Dedifferentiated amniotic fluid mesenchymal stem cell (primary cell): ENCODE data around the gene ANKRD53.
"Not testable (repeated sequence)": the region's sequence is repeated elsewhere in the genome, so short reads cannot be mapped to it uniquely, and the experiment has no call there.

Source experiments
- DNase-seq: peaks from one replicate; pipeline ENCODE4 v3.0.0-alpha.2; 2016; ENCODE audit errors: extremely low spot score

ANKRD53 gene

GRCh38 chr2:70991742-70992141, 13.3 kb downstream of the ANKRD53 start:
- no peak for DNase-seq

GRCh38 chr2:70992945-70993853, 14.8 kb downstream of the ANKRD53 start:
- DNase-seq = no peak

- DNase-seq = no peak
Measured at GRCh38 chr2:70994009-70994698, 15.7 kb downstream of the ANKRD53 start.

- DNase-seq = peak; percentile 79
Measured at GRCh38 chr2:70994699-70995425, 16.4 kb downstream of the ANKRD53 start, which contains the start of gene TEX261. Gene TEX261 (minus strand): TSS chr2:70994873. CDS start chr2:70994757, 116 bp downstream.

GRCh38 chr2:70995426-70995729, 16.9 kb downstream of the ANKRD53 start:
- no peak for DNase-seq

- DNase-seq = not testable (repeated sequence)
Measured at GRCh38 chr2:70998885-70999284, 20.5 kb downstream of the ANKRD53 start.

- DNase-seq = no peak
Measured at GRCh38 chr2:70999362-70999761, 20.9 kb downstream of the ANKRD53 start.

- DNase-seq = not testable (repeated sequence)
Measured at GRCh38 chr2:70999931-71000330, 21.5 kb downstream of the ANKRD53 start.

- DNase-seq = peak; percentile 24
Measured at GRCh38 chr2:71000780-71001591, 22.6 kb downstream of the ANKRD53 start.

- DNase-seq = no peak
Measured at GRCh38 chr2:71001592-71001927, 23.1 kb downstream of the ANKRD53 start.

GRCh38 chr2:71001981-71002570, 23.6 kb downstream of the ANKRD53 start:
- no peak for DNase-seq

GRCh38 chr2:71003396-71003795, 25.0 kb downstream of the ANKRD53 start:
- DNase-seq = no peak

GRCh38 chr2:71003966-71004755, 25.7 kb downstream of the ANKRD53 start:
- no peak for DNase-seq

GRCh38 chr2:71004857-71005256, 26.4 kb downstream of the ANKRD53 start:
- no peak for DNase-seq

- no peak for DNase-seq
Measured at GRCh38 chr2:71005271-71006202, 27.1 kb downstream of the ANKRD53 start.

GRCh38 chr2:71006323-71006722, 27.9 kb downstream of the ANKRD53 start:
- no peak for DNase-seq

GRCh38 chr2:71006955-71007799, 28.7 kb downstream of the ANKRD53 start:
- DNase-seq = no peak

GRCh38 chr2:71008342-71008741, 29.9 kb downstream of the ANKRD53 start:
- no peak for DNase-seq
